A673 (cell line): ENCODE results near the gene DCLK2.

Experiments used
- EZH2 ChIP-seq: fragments of 200-600 bp; sonication (generic); IDR thresholded peaks from 2 replicates; pipeline ENCODE4 v1.6.1; 2017; ENCODE audit warnings: borderline replicate concordance, low read depth, mild to moderate bottlenecking, mixed read lengths, antibody characterized with exemption, low read length; ENCODE audit not compliant: poor library complexity, severe bottlenecking
- TF ChIP-seq, protein P1 (sequence below): fragments of 300-800, 200-600 bp; sonication (generic); conservative IDR thresholded peaks from 2 replicates; pipeline ENCODE4 v1.5.1; 2017; ENCODE audit warnings: low read depth, mild to moderate bottlenecking, antibody characterized with exemption, low read length, moderate library complexity, mixed read lengths

DNA sequence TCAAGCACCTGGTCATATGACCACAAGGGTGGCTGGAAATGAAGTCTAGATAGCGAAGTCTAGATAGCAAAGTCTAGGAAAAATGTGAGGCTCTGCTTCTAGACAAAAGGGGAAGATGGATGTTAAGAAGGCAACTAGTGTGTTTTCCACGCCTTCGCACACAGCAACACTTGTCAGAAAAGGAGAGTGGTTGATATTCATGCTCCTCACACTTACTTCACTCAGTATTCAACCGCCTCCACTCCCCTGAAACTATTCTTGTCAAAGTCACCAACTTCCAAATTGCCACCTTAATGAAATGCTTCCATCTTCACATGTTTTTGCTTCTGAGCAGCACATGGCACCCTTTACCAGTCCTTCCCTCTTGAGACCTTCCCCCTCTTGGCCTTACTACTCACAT is 27.7 kb upstream of the DCLK2 start:
- TF ChIP-seq, protein P1, sequence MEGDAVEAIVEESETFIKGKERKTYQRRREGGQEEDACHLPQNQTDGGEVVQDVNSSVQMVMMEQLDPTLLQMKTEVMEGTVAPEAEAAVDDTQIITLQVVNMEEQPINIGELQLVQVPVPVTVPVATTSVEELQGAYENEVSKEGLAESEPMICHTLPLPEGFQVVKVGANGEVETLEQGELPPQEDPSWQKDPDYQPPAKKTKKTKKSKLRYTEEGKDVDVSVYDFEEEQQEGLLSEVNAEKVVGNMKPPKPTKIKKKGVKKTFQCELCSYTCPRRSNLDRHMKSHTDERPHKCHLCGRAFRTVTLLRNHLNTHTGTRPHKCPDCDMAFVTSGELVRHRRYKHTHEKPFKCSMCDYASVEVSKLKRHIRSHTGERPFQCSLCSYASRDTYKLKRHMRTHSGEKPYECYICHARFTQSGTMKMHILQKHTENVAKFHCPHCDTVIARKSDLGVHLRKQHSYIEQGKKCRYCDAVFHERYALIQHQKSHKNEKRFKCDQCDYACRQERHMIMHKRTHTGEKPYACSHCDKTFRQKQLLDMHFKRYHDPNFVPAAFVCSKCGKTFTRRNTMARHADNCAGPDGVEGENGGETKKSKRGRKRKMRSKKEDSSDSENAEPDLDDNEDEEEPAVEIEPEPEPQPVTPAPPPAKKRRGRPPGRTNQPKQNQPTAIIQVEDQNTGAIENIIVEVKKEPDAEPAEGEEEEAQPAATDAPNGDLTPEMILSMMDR, result no peak
- TF ChIP-seq EZH2, result no peak
